HUDEP-2 (cell line): ENCODE measurements around the gene MTHFD2L.

Source experiments
- DNase-seq, 76 experiments: peaks; one replicate each; lab custom pipeline; 2025; ENCODE audit not compliant: unreplicated experiment in 76 of 76; lab: John Stamatoyannopoulos, UW

Gene MTHFD2L

DNA sequence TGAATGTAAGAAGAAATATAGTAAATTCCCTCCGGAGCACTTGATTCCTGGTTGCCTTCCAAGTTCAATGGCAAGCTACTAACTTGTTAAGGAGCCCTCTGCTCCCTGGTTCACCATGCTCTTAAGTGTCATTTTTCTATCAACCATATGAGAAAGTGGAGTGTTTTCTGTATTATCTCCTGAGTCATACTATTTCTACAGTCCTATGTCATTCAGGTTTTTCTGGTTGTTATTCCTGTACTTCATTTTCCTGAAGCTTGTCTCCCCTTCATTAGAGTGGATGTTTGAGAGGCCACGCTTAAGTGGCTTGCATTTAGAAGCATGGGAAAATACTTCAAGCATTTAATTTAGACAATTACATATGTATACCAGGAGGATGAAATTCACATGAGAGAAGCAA lies 135.6 kb downstream of the MTHFD2L start:
- no peak for DNase-seq

DNA sequence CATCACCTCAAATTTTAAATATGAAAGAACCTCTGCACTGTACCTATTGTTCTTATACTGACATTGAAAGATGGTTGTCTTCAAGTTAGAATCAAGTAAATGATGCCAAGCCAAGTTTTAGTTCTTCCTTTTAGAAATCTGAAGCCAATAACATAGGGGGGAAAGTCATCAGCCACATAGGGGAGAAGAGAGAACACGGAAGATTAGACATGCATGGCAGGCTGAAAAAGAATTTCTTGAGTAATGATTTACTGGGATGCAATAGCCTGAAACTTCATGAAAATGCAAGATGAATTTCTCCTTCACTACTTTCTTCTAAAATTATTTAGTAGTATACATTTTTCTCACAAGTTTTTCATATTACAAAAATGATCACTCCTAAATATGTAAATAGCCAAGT lies 136.8 kb downstream of the MTHFD2L start:
- DNase-seq: no peak

DNA sequence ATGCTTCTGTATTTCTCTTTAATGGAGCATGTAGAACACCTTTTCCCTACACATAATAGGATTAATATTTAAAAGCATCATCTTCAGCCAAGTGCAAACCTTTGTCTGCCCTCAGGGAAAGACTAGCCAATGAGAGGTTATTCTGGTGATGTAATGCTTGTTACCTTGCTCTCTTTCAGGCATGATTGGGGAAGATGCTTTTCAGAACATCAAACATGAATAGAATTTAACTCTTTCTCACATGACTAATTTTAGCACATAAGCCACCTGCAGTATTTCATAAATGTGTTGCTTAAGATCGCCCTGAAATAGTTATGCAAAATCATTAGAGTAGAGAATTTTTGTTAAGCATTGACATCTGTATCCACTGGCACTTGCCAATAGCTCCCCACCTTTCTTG lies 139.6 kb downstream of the MTHFD2L start:
- no peak for DNase-seq

DNA sequence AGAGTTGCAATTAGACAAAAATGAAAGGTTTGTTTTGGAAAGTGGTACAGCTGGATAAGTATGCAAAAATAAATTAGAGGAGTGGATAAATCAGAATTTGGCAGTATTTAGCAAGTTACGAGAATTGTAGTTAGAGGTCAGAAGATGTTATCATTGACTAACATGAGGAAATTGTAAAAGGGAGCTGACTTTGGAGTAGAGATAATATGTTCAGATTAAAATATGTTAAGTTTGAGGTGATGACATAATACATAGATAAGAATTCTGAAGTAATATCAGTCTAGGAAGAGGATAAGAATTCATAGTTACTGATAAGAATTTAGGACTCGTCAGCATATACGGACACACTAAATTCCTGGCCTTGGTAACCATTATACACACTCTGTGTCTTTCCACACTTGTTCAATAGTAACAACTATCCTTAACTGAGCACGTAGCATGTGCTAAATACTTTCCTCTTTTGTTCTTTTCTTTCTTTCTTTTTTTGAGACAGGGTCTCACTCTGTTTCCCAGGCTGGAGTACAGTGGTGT lies 146.2 kb downstream of the MTHFD2L start:
- DNase-seq: no peak

DNA sequence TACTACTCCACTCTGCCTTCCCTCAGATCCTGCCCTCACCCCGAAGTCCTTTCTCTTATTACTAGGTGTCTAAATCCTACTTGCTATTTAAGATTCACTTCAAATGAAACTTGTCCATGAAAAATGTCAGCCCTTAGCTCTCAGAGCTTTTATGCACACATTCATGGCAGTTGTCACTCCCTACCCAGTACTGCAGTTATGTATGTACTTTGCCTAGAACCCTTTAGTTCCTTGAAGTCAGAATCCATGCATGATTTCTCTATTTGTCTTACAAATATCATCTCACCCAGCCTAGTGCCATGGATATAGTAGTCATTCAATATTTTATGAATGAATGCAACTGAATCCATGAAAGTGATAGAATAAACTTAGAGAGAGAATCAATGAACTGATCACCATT lies 147.1 kb downstream of the MTHFD2L start:
- DNase-seq: no peak

DNA sequence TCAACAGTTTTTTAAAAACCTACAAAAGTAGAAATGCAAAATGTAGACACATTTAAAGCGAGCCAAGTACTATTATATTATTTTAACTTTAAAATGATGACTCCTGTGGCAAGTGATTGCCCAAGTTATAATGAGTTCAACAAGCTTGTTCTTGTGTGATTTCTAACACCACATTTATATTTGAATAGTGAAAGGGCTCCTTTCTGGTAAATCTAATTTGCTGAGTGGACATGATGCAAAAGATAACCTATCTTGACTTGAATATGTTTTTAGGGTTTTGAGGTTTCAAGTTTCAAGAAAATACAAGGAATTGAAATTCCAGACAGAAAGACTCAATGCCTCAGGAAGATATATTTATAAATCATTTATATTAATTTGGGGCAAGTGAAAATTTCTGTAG lies 149.3 kb downstream of the MTHFD2L start:
- no peak for DNase-seq

DNA sequence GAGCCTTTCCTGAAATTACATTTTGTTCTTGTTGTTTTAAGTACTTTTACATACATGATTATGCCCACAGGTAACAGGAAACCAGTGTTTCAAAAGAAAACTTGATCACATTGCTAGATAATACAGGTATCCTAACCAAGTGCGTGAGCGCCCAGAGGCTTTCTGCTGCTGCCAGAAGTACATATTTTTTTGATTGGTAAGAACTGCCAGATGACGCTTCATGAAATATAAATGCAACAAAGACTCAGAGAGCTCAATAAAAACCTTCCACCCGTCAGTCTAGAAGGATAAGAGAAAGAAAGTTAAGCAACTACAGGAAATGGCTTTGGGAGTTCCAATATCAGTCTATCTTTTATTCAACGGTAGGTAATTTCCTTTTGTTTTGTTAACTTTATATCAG lies 150.3 kb downstream of the MTHFD2L start, which contains the start of gene EPGN:
EPGN (plus strand) TSS at position 256 of the 400 bp plus-strand sequence; CDS start at position 320, 64 bp downstream.
- DNase-seq: no peak

DNA sequence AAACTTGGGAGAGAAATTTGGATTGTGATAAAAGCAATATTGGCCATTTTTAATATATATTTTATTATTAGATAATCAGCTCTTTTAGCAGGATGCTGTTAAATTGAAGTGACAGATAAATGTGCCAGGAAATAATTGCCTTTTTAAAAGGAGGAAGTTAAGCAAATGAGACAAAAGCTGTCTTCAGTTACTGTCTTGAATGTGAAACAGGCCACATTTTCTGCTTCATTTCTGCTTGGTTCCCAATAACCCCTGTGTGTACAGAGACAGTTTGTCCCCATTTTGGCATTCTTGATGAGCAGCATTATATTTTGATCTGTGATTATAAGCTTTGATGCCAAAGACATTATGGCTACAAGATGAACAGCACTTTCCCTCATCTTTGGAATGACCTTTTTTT lies 151.3 kb downstream of the MTHFD2L start:
- DNase-seq: no peak

DNA sequence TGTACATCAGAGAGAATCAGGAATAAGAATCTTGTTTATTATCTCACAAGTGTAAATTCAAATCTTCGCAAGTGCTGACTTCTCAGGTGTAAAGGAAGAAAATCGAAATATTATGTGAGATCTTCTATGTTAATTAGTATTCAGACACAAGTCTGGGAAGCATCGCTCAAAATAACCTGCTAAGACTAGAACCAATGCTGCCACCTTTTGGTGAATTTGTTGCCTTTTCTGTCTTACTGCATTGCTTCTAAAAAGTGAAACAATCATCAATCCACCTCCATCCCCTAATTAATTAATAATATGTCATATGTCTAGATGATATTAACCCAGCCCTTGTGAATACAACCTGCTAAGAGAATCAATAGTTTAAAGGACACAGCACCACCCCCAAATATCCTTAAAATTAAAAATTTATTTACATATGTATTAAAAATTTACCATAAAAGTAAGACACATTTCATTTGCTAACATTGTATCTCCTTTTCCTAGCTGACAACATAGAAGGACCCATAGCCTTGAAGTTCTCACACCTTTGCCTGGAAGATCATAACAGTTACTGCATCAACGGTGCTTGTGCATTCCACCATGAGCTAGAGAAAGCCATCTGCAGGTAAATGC lies 153.9 kb downstream of the MTHFD2L start:
- peak in 22 of 76 experiments; percentile 1 to 49 (median 20) for DNase-seq

DNA sequence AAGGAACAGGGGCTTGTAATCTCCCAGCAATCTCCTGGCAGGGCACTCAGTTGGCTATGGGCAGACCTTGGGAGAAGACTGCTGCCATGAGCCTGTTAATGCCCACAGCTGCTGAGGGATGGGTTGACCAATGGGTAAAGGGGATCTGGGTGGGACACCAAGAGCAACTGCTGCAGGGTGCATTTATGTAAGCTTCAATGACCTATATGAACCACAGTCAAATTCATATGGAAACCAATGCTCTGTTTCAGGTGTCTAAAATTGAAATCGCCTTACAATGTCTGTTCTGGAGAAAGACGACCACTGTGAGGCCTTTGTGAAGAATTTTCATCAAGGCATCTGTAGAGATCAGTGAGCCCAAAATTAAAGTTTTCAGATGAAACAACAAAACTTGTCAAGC lies 156.4 kb downstream of the MTHFD2L start:
- DNase-seq: no peak

DNA sequence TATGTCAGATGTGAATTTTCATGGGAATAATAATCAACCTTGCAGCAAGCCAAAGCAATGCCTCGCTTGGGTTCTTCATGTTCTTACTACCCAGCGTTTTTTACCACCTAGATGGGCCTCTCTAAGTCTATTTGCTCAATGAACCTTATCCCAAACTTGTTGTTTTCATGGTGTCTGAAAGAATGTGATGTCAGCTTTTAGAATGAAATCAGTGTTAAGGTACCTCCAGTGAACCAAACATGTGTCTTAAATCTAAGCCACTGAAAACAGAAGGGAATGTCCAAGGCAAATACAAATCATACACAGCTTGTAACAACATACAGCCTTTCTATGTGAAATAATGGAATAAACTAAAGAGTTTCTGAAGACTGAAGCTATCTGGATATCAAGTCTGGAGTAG lies 157.0 kb downstream of the MTHFD2L start:
- DNase-seq: no peak

DNA sequence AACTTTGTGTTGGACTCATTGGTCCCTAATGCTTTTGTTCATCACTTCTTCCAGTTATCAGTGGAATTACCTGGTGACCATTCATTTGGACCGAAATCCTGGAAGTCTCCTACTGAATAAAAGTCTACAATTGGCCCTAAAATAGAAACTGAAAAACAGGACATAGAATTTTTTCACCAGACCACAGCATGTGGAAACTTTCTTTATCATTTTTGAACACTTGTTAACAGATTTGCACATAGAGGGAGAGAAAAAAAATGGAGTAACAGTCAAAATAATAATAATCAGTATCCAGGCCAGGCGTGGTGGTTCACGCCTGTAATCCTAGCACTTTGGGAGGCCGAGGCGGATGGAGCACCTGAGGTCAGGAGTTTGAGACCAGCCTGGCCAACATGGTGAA lies 157.5 kb downstream of the MTHFD2L start:
- DNase-seq: no peak

DNA sequence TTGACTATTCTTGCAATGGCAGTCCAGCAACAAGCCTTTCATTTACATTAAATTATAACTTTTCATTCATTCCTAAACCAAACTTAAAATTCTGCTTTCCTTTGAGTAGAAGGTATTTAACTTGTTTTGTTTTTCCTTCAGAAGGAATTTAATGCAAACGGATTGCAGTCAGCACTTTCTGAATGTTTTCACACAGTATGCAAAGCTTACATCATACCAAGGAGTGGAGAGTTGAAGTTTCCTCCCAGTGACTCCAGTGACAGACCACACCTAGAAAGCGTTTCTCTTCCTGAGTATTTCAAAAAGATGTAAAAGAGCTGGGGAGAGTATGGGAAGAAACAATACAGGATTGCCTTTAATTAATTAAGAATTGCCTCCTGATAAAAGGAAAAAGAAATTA lies 158.5 kb downstream of the MTHFD2L start:
- DNase-seq: no peak

DNA sequence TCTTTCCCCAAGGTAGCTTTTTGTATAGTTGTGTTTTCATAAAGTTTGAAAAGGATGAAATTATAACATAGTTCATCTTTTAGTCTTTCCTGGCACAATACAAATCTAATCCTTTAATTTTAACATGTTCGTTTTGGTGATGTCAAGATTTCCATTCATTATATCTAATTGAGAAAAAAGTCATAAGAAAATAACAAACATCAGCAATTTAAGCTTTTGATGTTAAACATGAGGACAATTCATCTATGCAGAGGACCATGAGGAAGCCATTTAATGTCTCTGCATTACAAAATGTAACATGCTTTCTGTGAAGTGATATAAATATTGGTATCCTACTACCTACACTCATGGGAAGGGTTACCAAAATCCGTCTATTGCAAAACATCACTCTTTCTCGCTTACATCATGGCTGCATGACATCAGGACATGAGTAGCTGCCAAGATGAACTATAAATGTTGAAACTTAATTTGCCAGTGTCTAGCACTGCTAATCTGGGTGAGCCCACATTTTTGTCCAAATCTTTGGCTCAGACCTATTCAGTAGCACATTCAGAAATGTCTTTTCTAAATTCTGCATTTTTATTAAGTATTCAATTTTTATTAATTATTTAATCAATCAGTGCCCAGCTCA lies 159.8 kb downstream of the MTHFD2L start:
- DNase-seq: no peak

DNA sequence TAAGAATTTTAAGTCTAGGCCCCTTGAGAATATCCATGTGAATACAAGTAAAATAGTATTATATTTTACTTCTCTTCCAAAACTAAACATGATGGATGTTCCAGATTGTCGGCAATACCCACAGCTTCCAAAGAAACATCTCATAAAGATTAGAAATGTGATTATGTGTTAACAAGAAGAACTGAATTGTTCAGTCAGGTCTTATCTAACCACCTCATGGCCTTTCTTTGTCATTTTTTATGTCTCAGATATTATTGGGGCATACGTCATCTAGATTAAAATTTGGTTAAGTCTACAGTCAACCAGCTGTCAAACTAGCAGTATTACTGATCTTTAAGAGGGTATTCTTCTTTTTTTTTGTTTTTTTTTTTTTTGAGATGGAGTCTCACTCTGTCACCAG lies 160.4 kb downstream of the MTHFD2L start:
- DNase-seq: no peak

DNA sequence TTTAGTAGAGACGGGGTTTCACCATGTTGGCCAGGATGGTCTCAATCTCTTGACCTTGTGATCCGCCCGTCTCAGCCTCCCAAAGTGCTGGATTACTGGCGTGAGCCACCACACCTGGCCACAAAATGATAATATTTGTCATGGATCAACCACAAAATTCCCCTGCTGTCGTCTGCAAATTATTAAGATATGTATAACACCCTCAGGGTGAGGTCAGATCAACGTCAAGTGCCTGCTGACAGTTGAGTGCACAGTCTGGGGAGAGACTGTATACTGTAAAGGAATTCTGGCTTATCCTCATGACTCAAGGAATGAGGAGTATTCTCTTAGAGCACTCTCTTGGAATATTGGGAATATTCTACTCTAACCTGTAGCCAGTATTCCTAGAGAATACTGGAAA lies 161.6 kb downstream of the MTHFD2L start:
- DNase-seq: no peak

DNA sequence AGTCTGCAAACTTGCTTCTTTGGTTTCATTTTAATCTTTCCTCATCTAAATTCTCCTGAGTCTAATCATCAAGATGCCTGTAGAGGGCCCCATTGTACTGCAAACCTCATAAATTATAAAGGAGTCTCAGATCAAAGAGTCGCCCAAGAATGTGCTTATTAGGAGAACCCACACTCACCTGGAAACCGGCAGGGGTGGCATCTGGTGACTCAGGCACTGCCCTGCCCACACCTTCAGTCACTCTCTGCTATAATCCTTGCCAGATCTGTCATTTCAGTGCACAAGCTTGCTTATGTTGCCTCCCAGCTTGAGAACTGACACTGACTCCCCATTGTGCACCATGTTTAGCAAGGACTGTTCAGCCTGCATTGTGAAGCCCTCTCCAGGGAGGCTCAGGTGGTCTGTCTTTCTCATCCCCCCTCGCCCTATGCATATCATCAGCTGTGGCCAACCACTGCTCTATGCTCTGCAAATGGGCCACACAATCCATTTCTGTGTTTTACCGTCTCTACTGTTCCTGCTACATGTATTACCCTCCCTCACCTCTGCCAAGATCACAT lies 162.7 kb downstream of the MTHFD2L start:
- DNase-seq: peak in 16 of 76 experiments; percentile 1 to 44 (median 12)

DNA sequence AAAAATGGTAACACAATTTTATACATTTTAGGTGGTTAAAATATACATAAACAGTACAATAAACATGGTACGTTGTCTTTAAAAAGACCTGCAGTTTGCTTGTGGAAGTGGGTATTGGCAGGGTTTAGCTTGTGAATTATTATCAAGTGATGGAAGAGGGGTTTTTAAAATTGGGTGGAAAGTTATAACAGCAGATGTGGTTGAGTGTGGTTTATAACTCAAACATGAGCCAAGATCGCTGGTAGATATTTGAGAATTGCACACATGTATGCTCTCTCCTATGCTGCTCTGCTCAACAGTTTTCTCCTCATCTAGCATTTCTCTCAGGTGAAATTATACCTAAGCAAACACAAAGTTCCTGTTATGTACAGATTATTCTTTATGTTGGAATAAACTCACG lies 164.4 kb downstream of the MTHFD2L start:
- DNase-seq: no peak

DNA sequence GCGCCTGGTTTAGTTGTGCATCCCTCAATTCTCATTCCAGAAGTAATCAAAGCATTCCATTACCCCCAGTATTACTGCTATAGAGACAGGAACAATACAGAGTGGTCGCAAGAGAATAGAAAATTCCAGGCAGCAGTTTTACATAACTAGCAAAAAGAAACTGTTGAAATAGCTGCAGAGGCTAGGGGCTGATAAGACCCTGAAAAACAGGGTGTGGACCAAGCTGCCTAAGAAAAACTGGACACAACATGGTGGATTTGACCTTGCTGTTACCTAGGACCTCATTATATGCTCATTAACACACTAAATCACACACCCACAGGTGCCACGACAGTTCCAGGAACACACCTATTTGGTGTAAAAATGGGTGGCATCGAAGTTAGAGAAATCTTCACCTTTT lies 165.7 kb downstream of the MTHFD2L start:
- no peak for DNase-seq

DNA sequence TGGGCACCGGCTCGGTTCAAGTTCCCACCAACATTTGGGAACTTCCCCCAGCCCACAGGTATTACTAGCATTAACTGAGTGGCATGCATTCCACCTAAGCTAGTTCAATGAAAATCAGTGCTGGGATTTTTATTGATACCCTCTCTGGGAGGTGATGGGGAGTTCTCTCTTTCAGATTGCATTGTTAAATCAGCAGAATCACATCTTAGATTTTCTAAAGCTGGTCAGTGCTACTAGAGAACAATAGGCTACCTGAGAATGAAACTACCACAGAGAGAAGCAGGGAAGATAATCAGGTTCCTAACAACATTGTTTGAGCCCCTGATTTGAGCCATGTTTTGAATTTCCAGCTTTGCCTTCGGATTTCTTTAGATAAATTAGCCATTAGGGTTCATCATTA lies 166.3 kb downstream of the MTHFD2L start:
- no peak for DNase-seq

DNA sequence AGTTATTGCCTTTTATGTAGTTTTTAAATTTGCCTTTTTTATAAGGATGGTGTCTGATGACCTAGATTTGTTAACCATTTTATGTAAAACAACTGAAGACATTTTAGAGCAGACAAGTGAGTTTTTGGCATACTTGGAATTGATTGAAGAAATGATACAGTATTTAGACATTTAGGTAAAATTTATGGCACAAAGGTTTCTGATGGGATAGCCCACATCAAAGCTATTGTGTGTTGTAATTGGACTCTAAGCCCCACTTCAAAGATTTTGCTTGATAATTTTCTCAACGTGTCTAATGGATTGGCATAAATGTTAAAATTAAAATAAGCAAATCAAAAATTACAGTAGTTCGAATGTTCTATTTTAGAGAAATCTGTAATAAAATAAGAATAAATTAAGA lies 168.0 kb downstream of the MTHFD2L start:
- DNase-seq: no peak

DNA sequence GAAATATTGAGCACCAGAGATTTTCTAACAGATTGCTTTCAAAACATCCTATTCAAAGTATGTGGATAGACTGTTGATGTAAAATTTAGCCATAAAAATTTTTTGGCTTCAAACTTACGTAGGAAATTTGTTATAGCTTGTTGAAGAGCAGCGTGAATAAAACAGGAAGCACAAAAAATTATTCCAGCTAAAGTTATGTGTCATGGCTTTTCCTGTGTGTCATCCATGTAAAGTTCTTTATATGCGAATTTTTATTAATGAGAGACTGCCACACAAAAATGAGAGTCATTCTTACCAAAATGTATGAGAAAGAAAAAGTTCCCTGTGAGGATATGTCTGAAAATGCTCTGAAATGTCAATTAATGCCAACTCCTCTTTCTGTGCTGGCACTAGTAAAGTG lies 169.8 kb downstream of the MTHFD2L start:
- no peak for DNase-seq
